WTC11 (cell line): Measurements from ENCODE around the gene OSBPL10. TPM values are rescaled to one million over a fixed set of nuclear protein-coding genes. Genes with fewer than 3 reads are reported as not detected.

Experiments used
- ATAC-seq: fragments of 200-7000 bp; cut with Tn5 transposase; 2 replicates; pipeline ENCODE4 v1.10.0; 2021; ENCODE audit warnings: mild to moderate bottlenecking, moderate library complexity
- CTCF ChIA-PET: fragments of 300-600 bp; sonication (Branson Sonifier 250); formaldehyde crosslinking; loops from one replicate; lab custom pipeline; 2021; ENCODE audit warnings: antibody characterized with exemption; lab: Charles Lee
- POLR2A ChIA-PET: fragments of 350-600 bp; sonication (Branson Sonifier 250); formaldehyde crosslinking; loops from one replicate; lab custom pipeline; 2021; ENCODE audit warnings: antibody characterized with exemption; lab: Charles Lee
- DNase-seq: peaks from one replicate; pipeline ENCODE4 v3.0.0; 2021; ENCODE audit warnings: low spot score
- H3K27ac Mint-ChIP-seq: 2 replicates; pipeline ENCODE4 v1.8.0; 2021; ENCODE audit warnings: mixed read lengths
- H3K27me3 Mint-ChIP-seq: 2 replicates; pipeline ENCODE4 v1.8.0; 2021; ENCODE audit warnings: low read depth, mild to moderate bottlenecking, moderate library complexity, mixed read lengths
- H3K36me3 Mint-ChIP-seq: 2 replicates; pipeline ENCODE4 v1.8.0; 2021; ENCODE audit warnings: mixed read lengths
- H3K4me1 Mint-ChIP-seq: 2 replicates; pipeline ENCODE4 v1.8.0; 2022; ENCODE audit warnings: mixed read lengths
- H3K4me3 Mint-ChIP-seq: 2 replicates; pipeline ENCODE4 v1.8.0; 2021; ENCODE audit warnings: mild to moderate bottlenecking, moderate library complexity, mixed read lengths
- H3K9me3 Mint-ChIP-seq: 2 replicates; pipeline ENCODE4 v1.8.0; 2021; ENCODE audit warnings: mixed read lengths
- AFF4 ChIP-seq: sonication (generic); formaldehyde crosslinking; IDR thresholded peaks from 2 replicates; pipeline ENCODE4 v1.8.1; 2023; ENCODE audit warnings: mild to moderate bottlenecking, missing genetic modification reagents, borderline replicate concordance
- AR ChIP-seq: fragments of 250-450 bp; sonication (Bioruptor Pico); IDR thresholded peaks from 2 replicates; pipeline ENCODE4 v1.9.0; 2021; ENCODE audit warnings: mild to moderate bottlenecking
- ATF2 ChIP-seq: sonication (generic); formaldehyde crosslinking; IDR thresholded peaks from 2 replicates; pipeline ENCODE4 v1.8.1; 2022; ENCODE audit warnings: low read depth, missing genetic modification reagents, borderline replicate concordance
- EMX1 ChIP-seq: fragments of 250-450 bp; sonication (Bioruptor Pico); IDR thresholded peaks from 2 replicates; pipeline ENCODE4 v1.8.0; 2021; ENCODE audit warnings: mild to moderate bottlenecking
- ETV6 ChIP-seq: sonication (generic); formaldehyde crosslinking; IDR thresholded peaks from 2 replicates; pipeline ENCODE4 v1.8.1; 2022; ENCODE audit warnings: mild to moderate bottlenecking, missing genetic modification reagents
- FOXJ3 ChIP-seq: sonication (generic); formaldehyde crosslinking; IDR thresholded peaks from 2 replicates; pipeline ENCODE4 v1.9.0; 2021; ENCODE audit warnings: missing genetic modification reagents, mild to moderate bottlenecking, borderline replicate concordance
- GABPB1 ChIP-seq: sonication (generic); formaldehyde crosslinking; IDR thresholded peaks from 2 replicates; pipeline ENCODE4 v1.8.1; 2023; ENCODE audit warnings: mild to moderate bottlenecking, missing genetic modification reagents
- GTF2I ChIP-seq: fragments of 250-450 bp; sonication (Bioruptor Pico); conservative IDR thresholded peaks from 2 replicates; pipeline ENCODE4 v1.4.0; 2021; ENCODE audit warnings: mild to moderate bottlenecking
- MXD4 ChIP-seq: fragments of 250-450 bp; sonication (Bioruptor Pico); IDR thresholded peaks from 2 replicates; pipeline ENCODE4 v1.8.0; 2021; ENCODE audit warnings: mild to moderate bottlenecking, moderate library complexity, borderline replicate concordance
- MYBL2 ChIP-seq: sonication (generic); formaldehyde crosslinking; IDR thresholded peaks from 2 replicates; pipeline ENCODE4 v1.8.1; 2023; ENCODE audit warnings: mild to moderate bottlenecking, moderate library complexity, missing genetic modification reagents
- NFE2L1 ChIP-seq: sonication (generic); formaldehyde crosslinking; IDR thresholded peaks from 2 replicates; pipeline ENCODE4 v1.8.1; 2023; ENCODE audit warnings: missing genetic modification reagents
- PREB ChIP-seq: sonication (generic); formaldehyde crosslinking; IDR thresholded peaks from 2 replicates; pipeline ENCODE4 v1.8.1; 2022; ENCODE audit warnings: mild to moderate bottlenecking, missing genetic modification reagents, moderate library complexity, borderline replicate concordance
- RELA ChIP-seq: sonication (generic); formaldehyde crosslinking; IDR thresholded peaks from 2 replicates; pipeline ENCODE4 v1.8.1; 2022; ENCODE audit warnings: missing genetic modification reagents, mild to moderate bottlenecking, borderline replicate concordance
- RORB ChIP-seq: fragments of 250-450 bp; sonication (Bioruptor Pico); IDR thresholded peaks from 2 replicates; pipeline ENCODE4 v1.9.0; 2021; ENCODE audit warnings: mild to moderate bottlenecking
- SOX15 ChIP-seq: fragments of 250-450 bp; sonication (Bioruptor Pico); IDR thresholded peaks from 2 replicates; pipeline ENCODE4 v1.9.0; 2021; ENCODE audit warnings: mild to moderate bottlenecking
- SP1 ChIP-seq: sonication (generic); formaldehyde crosslinking; conservative IDR thresholded peaks from 2 replicates; pipeline ENCODE4 v1.8.1; 2022; ENCODE audit warnings: missing genetic modification reagents
- TCF7 ChIP-seq: sonication (generic); formaldehyde crosslinking; IDR thresholded peaks from 2 replicates; pipeline ENCODE4 v1.8.0; 2022; ENCODE audit warnings: mild to moderate bottlenecking, low read depth, missing genetic modification reagents, moderate library complexity
- USF1 ChIP-seq: sonication (generic); formaldehyde crosslinking; IDR thresholded peaks from 2 replicates; pipeline ENCODE4 v1.8.0; 2022; ENCODE audit warnings: mild to moderate bottlenecking, missing genetic modification reagents
- ZNF121 ChIP-seq: sonication (generic); formaldehyde crosslinking; IDR thresholded peaks from 2 replicates; pipeline ENCODE4 v1.8.0; 2023; ENCODE audit warnings: missing genetic modification reagents
- ZNF317 ChIP-seq: sonication (generic); formaldehyde crosslinking; IDR thresholded peaks from 2 replicates; pipeline ENCODE4 v1.8.1; 2023; ENCODE audit warnings: low read depth, mild to moderate bottlenecking, moderate library complexity, missing genetic modification reagents, borderline replicate concordance
- ZNF396 ChIP-seq: fragments of 250-450 bp; sonication (Bioruptor Pico); IDR thresholded peaks from 2 replicates; pipeline ENCODE4 v1.8.0; 2021; ENCODE audit warnings: mild to moderate bottlenecking, moderate library complexity, borderline replicate concordance
- ZNF671 ChIP-seq: fragments of 250-450 bp; sonication (Bioruptor Pico); IDR thresholded peaks from 2 replicates; pipeline ENCODE4 v1.8.0; 2021; ENCODE audit warnings: mild to moderate bottlenecking
- total RNA-seq: library from RNA; stranded (reverse); gene quantifications from 3 replicates; pipeline ENCODE4 v1.2.3, GENCODE V29; 2021

The OSBPL10 gene
- total RNA-seq, 1 experiment from 2014 or later: 84.1 TPM

GRCh38 chr3:31614162-31614921 lies 366.7 kb downstream of the OSBPL10 start:
- POLR2A ChIA-PET: no interaction called here

GRCh38 chr3:31613654-31614053 lies 367.4 kb downstream of the OSBPL10 start:
- peaks cover 30% of the 10 kb centered on the region for H3K4me1 Mint-ChIP-seq
- ChIA-PET POLR2A (no interaction called here), CTCF (interaction anchor here (1.4 kb wide), 1 partner anchor 51 kb away, joined by 3 read pairs; no protein-coding TSS in a partner anchor)
- no peak overlapping the region for H3K4me3 Mint-ChIP-seq
- H3K9me3 Mint-ChIP-seq: no peaks in the 10 kb centered on the region
- 0 out of 2 replicates have a peak overlapping the region, but pooled peaks have one; percentile 9 for H3K27ac Mint-ChIP-seq
- H3K27me3 Mint-ChIP-seq: no peaks in the 10 kb centered on the region
- H3K36me3 Mint-ChIP-seq: no peaks in the 10 kb centered on the region
- DNase-seq (no peak), ATAC-seq (no peak)
- TF ChIP-seq ZNF317 (CRISPR knock-in tag) (no peak), GABPB1 (no peak), AFF4 (CRISPR knock-in tag) (no peak)

More at GRCh38 chr3:31614162-31614921, 366.7 kb downstream of the OSBPL10 start:
- Mint-ChIP-seq H3K4me3 (no peak overlapping the region), H3K36me3 (peaks cover 5% of the 10 kb centered on the region), H3K9me3 (no peaks in the 10 kb centered on the region), H3K4me1 (peaks cover 30% of the 10 kb centered on the region), H3K27me3 (no peaks in the 10 kb centered on the region), H3K27ac (no peak overlapping the region)
- DNase-seq: no peak
- TF ChIP-seq FOXJ3 (CRISPR knock-in tag): no peak
- no peak for TF ChIP-seq PREB (CRISPR knock-in tag)
- no peak for TF ChIP-seq ATF2 (CRISPR knock-in tag)
- no peak for TF ChIP-seq USF1 (CRISPR knock-in tag)
- TF ChIP-seq TCF7 (CRISPR knock-in tag): no peak
- no peak for TF ChIP-seq ETV6 (CRISPR knock-in tag)
- no peak for TF ChIP-seq SOX15 (CRISPR knock-in tag)
- TF ChIP-seq SP1 (CRISPR knock-in tag): no peak
- no peak for TF ChIP-seq AR (CRISPR knock-in tag)
- TF ChIP-seq RELA (CRISPR knock-in tag): no peak
- TF ChIP-seq MYBL2 (CRISPR knock-in tag): no peak
- TF ChIP-seq MXD4 (CRISPR knock-in tag): no peak
- no peak for TF ChIP-seq ZNF396 (CRISPR knock-in tag)
- TF ChIP-seq ZNF121: no peak
- no peak for TF ChIP-seq GTF2I
- TF ChIP-seq RORB (CRISPR knock-in tag): no peak
- no peak for TF ChIP-seq EMX1 (CRISPR knock-in tag)
- no peak for TF ChIP-seq NFE2L1
- no peak for TF ChIP-seq ZNF671
- CTCF ChIA-PET: interaction anchor here (1.4 kb wide), 1 partner anchor 52 kb away, joined by 3 read pairs; no protein-coding TSS in a partner anchor
- ATAC-seq: no peak
